Subcutaneous abdominal adipose tissue (tissue), 5 donors: ENCODE measurements around the gene KCNK18.

ENCODE experiments used
- H3K27ac ChIP-seq: one replicate; pipeline ENCODE4 v1.7.0; 2013; ENCODE audit warnings: low read depth, mild to moderate bottlenecking, inconsistent platforms, low read length, moderate library complexity
- H3K27me3 ChIP-seq, 5 donors: one replicate each; pipeline ENCODE4 v1.7.0; 2013; ENCODE audit warnings: low read length in 5 of 5, inconsistent platforms in 1 of 5; ENCODE audit not compliant: control insufficient read depth in 5 of 5, insufficient read depth in 4 of 5
- H3K36me3 ChIP-seq, 5 donors: one replicate each; pipeline ENCODE4 v1.7.0; 2013; ENCODE audit warnings: low read length in 5 of 5; ENCODE audit not compliant: control insufficient read depth in 5 of 5, insufficient read depth in 5 of 5
- H3K4me1 ChIP-seq, 5 donors: one replicate each; pipeline ENCODE4 v1.7.0; 2013; ENCODE audit warnings: low read length in 5 of 5, mild to moderate bottlenecking in 3 of 5, moderate library complexity in 1 of 5; ENCODE audit not compliant: control insufficient read depth in 5 of 5, insufficient read depth in 5 of 5
- H3K4me3 ChIP-seq, 5 donors: one replicate each; pipeline ENCODE4 v1.7.0; 2013; ENCODE audit warnings: low read length in 5 of 5, low read depth in 1 of 5
- H3K9ac ChIP-seq, 5 donors: one replicate each; pipeline ENCODE4 v1.7.0; 2013; ENCODE audit warnings: low read length in 5 of 5, mild to moderate bottlenecking in 4 of 5, moderate library complexity in 3 of 5
- H3K9me3 ChIP-seq, 5 donors: one replicate each; pipeline ENCODE4 v1.7.0; 2013; ENCODE audit warnings: low read length in 5 of 5; ENCODE audit not compliant: control insufficient read depth in 5 of 5
- donor health status: healthy.
- donor health status: healthy.
- donor health status: healthy.
- donor health status: healthy.
- donor health status: healthy.

KCNK18 gene

DNA sequence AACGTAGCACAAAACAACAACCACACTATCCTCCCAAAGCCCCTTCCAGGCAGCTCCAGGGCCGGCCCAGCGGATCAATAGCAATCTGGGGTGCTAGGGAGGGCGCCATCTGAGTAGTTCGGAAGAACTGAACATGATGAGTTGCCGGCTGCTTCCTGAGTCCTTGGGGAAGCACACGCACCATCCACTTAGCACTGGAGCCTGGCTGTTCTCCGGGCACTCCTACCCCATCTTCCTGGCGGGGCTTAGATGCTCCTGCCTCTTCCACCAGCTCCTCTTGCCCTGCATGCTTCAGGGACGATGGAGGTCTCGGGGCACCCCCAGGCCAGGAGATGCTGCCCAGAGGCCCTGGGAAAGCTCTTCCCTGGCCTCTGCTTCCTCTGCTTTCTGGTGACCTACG lies at the start of gene KCNK18:
Gene KCNK18 (plus strand): TSS at position 301 of the 400 bp plus-strand sequence. CDS start 0 bp downstream, at position 301.
- no peak within 1 kb of the TSS for H3K4me3 ChIP-seq
- H3K9ac ChIP-seq, result no peak within 1 kb of the TSS
- H3K4me1 ChIP-seq, result no peaks in the 10 kb centered on the region
- H3K27ac ChIP-seq, result no peak within 1 kb of the TSS
- peaks cover 0 to 15% (median 9%) of the 10 kb centered on the region in 5 donors for H3K27me3 ChIP-seq
- no peaks in the 10 kb centered on the region for H3K9me3 ChIP-seq
- no peaks in the 10 kb centered on the region for H3K36me3 ChIP-seq

DNA sequence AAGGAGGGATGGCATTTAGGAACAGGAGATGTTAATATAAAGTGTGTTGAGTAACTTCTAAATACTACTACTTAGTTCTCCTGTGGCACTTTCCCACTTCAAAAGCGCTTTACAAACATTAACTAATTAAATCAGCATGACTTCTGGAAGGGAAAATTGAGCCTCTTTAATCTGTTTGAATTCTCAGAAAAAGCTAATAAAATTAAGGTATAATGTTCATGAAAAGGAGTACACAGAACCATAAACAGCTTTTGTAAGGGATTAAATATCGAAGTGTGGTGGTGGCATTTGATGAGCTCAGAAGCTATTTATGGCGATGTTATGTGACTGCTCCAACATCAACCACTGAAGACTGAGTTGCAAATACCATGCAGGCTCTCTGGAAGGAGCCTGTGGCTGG lies 49.0 kb upstream of the KCNK18 start:
- Histone ChIP-seq H3K4me3 (no peak overlapping the region), H3K36me3 (no peaks in the 10 kb centered on the region), H3K27me3 (peaks cover 8 to 14% (median 10%) of the 10 kb centered on the region in 5 donors), H3K4me1 (no peaks in the 10 kb centered on the region), H3K27ac (no peak overlapping the region), H3K9ac (no peak overlapping the region), H3K9me3 (peaks cover 6 to 14% (median 6%) of the 10 kb centered on the region in 5 donors)

DNA sequence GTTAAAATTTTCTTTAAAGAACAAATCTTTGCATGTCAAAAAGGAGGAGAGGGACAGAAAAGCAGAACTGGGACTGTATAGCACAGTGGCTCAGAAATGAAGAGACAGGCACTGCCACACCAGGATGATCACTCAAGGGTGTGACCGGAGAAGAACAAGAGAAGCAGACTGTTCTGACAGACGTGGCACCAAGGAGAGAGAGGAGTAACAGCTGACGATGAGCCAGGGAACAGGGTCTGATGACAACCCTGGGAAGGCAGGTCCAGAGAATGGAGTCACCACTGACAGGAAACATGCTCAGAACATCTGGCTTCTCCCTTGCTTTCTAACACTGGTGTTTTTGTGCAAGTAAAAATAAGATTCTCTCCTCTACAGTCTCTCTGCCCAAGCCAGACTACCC lies 44.6 kb upstream of the KCNK18 start:
- H3K27me3 ChIP-seq, result peaks cover 16 to 40% (median 27%) of the 10 kb centered on the region in 5 donors
- H3K4me1 ChIP-seq, result no peaks in the 10 kb centered on the region
- H3K9me3 ChIP-seq, result no peaks in the 10 kb centered on the region
- no peak overlapping the region for H3K27ac ChIP-seq
- H3K4me3 ChIP-seq, result no peak overlapping the region
- no peaks in the 10 kb centered on the region for H3K36me3 ChIP-seq
- no peak overlapping the region for H3K9ac ChIP-seq

DNA sequence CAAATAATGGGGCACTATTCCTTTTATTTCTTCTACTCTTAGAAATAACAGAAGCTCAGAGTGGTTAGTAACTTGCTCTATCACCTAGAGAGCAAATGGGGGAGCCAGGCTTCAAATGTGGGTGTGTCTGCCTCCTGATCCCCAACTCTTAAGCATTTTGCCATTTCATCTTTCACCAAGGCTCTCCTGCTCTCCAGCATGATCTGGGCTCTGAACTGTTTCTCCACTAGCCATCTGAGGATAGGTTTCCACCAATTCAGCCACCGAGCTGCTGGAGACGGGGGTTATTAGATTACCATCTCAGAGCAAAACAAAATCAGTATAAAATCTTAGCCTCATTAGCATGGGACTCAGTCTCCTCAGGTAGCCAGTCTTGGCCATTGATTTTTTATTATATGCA lies 39.0 kb upstream of the KCNK18 start:
- Histone ChIP-seq H3K9me3 (no peaks in the 10 kb centered on the region), H3K27ac (no peak overlapping the region), H3K36me3 (no peaks in the 10 kb centered on the region), H3K27me3 (peaks cover 52 to 92% (median 64%) of the 10 kb centered on the region in 5 donors), H3K4me3 (no peak overlapping the region), H3K9ac (no peak overlapping the region), H3K4me1 (peaks cover 0 to 12% (median 10%) of the 10 kb centered on the region in 5 donors)

DNA sequence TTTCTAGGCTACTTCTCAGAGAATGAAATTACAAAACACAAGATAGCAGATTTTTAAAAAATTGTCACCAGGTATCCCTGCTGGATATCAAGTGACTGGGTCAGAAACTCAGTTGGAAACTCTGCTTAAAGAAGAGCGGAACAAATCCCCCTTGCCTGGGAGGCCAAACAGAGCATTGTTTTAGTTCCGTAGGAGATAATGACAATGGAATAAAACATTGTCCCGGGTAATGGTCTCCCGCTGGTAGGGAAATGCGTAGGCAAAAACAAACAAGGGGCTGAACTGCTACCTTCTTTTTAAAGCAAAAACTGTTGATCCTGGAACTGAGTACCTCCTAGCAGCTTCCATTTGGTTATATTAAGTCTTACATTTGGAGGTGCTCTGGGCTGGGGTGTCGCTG lies 37.9 kb upstream of the KCNK18 start:
- H3K27me3 ChIP-seq, result peaks cover 58 to 93% (median 73%) of the 10 kb centered on the region in 5 donors
- H3K36me3 ChIP-seq, result no peaks in the 10 kb centered on the region
- no peak overlapping the region for H3K4me3 ChIP-seq
- peaks cover 0 to 17% (median 16%) of the 10 kb centered on the region in 5 donors for H3K4me1 ChIP-seq
- no peaks in the 10 kb centered on the region for H3K9me3 ChIP-seq
- H3K27ac ChIP-seq, result no peak overlapping the region
- H3K9ac ChIP-seq, result no peak overlapping the region

DNA sequence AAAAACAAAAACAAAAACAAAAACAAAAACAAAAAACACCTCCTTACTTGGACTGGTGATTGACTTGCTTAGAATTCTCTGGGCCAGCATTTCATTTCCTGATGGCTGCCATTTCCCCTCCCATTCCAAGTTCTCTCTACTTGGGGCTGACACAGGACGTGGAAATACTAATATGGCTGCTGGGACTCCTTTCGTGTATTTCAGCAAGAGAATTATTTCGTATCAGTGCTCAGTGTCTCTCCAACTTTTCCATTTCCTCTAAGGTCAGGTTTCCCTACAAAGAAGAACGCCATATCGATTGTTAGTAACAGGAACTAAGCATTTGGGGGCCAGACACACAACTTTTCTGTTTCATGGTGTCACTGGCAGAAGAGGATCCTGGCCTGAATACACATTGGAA lies 36.7 kb upstream of the KCNK18 start:
- no peak overlapping the region for H3K27ac ChIP-seq
- no peaks in the 10 kb centered on the region for H3K9me3 ChIP-seq
- H3K9ac ChIP-seq, result no peak overlapping the region
- H3K36me3 ChIP-seq, result no peaks in the 10 kb centered on the region
- H3K4me3 ChIP-seq, result no peak overlapping the region
- H3K27me3 ChIP-seq, result peaks cover 62 to 93% (median 74%) of the 10 kb centered on the region in 5 donors
- H3K4me1 ChIP-seq, result peaks cover 0 to 27% (median 24%) of the 10 kb centered on the region in 5 donors

DNA sequence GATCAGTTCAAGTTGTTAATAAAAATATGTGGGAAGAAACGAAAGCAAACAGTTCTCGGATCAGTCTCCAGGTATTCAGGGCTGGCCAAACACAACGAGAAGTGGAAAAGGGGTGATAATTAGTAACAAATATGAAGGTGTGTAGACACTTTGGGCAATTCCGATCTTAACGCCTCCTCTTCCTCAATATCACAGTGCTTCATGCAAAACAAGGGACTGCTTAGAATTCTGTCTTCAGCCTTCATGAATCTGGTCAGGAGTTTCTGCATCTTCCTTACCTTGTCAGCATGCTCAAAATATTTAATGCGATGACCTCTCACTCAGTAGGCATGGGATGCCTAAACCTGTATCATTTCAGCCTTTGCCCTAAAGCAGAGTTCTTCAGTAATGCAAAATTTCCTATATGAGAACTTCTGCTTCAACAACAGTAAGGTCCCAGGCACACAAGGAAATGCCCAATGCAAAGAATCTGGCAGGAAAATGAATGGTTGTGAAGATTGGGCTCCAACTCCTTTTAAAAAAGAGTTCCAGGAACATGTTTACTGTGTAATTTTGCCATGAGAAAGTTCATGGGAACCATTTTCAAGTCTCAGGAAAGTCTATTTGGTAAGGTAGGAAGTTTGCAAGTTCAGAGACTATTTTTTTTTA lies 35.8 kb upstream of the KCNK18 start:
- H3K27me3 ChIP-seq, result peaks cover 65 to 95% (median 79%) of the 10 kb centered on the region in 5 donors
- no peak overlapping the region for H3K27ac ChIP-seq
- H3K4me3 ChIP-seq, result no peak overlapping the region
- no peaks in the 10 kb centered on the region for H3K9me3 ChIP-seq
- no peak overlapping the region for H3K9ac ChIP-seq
- no peaks in the 10 kb centered on the region for H3K36me3 ChIP-seq
- H3K4me1 ChIP-seq, result peaks cover 0 to 34% (median 30%) of the 10 kb centered on the region in 5 donors

DNA sequence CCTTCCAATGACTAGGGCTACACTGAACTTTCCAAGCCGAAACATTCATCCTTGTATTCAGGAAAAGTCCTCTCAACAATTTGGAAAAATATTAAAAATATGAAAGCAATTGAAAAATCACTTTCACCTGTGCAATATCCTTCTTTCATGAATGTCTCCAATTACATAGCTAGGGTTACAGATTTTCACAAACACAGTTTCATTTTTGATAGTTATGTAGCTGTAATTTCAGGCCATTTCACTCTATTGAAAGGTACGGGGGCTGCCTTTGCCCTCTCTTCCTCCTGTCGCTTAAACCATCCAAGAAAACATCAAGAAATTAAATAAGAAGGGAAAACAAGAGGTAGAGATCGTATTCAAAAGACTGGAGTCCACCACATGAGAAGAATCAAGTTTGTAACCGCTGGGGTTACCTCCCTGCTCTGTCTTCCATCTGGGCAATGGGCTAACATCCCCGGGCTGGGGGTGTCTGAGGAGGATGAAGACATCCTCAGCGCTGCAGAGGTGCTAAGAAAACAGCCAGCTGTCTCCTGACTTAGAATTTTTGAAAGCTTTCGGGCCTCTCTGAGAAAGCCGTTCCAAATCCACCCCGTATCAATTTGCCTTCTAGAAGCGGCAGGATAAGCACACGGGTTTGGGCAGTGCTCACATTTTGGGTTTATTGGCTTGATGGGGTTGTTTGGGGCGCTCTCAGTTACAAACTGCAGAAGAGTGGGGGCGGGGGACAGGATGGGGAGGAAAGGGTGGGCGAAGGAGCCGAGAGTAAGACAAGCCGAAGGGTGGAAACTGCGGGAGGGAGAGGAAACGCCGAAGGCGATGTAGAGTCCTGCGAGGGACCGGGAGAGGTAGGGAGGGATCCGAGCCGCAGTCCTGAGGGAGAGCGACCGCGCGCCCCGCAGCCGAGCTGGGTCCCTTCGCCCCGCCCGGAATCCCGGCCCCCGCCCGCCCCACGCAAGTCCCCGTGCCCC lies 34.9 kb upstream of the KCNK18 start:
- H3K9ac ChIP-seq, result no peak overlapping the region
- no peak overlapping the region for H3K27ac ChIP-seq
- H3K4me1 ChIP-seq, result peaks cover 0 to 36% (median 31%) of the 10 kb centered on the region in 5 donors
- no peaks in the 10 kb centered on the region for H3K36me3 ChIP-seq
- peak overlapping the region in 1 of 5 donors; percentile 30 for H3K4me3 ChIP-seq
- peaks cover 67 to 96% (median 81%) of the 10 kb centered on the region in 5 donors for H3K27me3 ChIP-seq
- H3K9me3 ChIP-seq, result no peaks in the 10 kb centered on the region

DNA sequence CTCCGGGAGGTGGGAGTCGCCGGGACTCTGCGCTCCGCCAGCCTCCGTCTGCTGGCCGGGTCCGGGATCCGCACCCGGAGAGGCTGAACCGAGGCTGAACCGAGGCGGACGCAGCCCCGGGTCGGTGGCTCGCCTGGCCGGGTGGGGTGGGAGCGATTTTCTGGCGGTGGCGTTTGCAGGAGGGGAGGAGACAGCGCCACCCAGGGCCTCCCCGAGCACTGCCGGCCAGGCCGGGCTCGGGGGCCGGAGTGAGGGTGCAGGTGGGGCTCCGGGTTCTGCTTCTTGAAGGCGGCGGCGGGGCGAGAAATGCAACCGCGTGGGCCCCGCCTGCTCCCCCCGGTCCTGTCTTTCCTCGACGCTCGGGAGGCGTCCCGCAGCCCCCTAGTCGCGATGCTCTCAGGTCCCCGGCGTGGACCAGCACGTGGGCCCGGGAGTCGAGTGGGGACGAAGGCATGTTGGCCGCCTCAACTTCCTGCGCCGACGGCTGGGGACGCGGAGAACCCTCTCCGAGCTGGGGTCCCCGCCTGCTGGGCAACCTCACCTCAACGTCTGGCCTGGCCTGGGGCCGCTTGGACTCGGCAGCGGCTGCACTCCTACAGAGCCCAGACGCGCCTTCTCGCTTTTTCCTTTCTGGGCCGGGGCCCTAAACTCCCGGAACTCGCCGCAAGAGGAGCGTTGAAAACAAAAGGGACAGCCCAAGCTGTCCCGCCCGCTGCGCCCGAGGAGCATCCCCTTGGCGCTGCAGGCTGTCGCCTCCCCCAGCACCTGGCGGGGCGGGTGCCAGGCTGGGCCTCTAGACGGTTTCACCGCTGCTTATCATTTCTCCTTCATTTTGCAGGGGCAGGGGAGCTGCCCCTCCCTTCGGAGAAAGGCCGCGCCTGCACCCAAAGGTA lies 34.0 kb upstream of the KCNK18 start:
- Histone ChIP-seq H3K9ac (no peak overlapping the region), H3K9me3 (no peaks in the 10 kb centered on the region), H3K4me1 (peaks cover 0 to 45% (median 40%) of the 10 kb centered on the region in 5 donors), H3K36me3 (no peaks in the 10 kb centered on the region), H3K27ac (no peak overlapping the region), H3K4me3 (peak overlapping the region in 1 of 5 donors; percentile 30), H3K27me3 (peaks cover 68 to 96% (median 90%) of the 10 kb centered on the region in 5 donors)
